HL-60/S4 treated with retinoic acid at 250 ng/mL for 4 days and 3 days (cell line): ENCODE results near the gene DCLRE1C.
"Not testable (repeated sequence)": the region's sequence is repeated elsewhere in the genome, so short reads cannot be mapped to it uniquely, and the experiment has no call there.

Experiments
- in situ Hi-C: fragments of 300-500 bp; cut with MboI; formaldehyde crosslinking; loops from 2 replicates; pipeline ENCODE4 v1.7.0; 2022; ENCODE audit warnings: low sequenced_read_pairs

DCLRE1C gene

DNA sequence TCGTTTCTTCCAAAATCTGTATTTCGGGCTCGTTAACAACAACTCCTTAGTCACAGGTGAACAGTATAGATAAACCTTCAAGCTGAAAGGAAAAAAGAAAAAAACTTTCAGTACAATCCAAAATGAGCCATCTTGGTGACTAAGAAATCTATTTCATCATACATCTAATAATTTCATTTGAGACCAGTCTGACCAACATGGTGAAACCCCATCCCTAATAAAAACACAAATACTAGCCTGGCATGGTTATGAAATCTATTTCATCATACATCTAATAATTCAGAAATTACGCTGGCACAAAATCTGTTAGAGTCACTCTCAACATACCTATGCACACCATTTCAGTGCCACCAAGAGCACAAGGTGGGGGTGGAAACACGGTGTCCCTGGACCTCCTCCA is 8.8 kb downstream of the DCLRE1C start:
- in situ Hi-C loops, result no loop called here

GRCh38 chr10:14942950-14943338 is 11.0 kb downstream of the DCLRE1C start:
- in situ Hi-C loops, result not testable (repeated sequence)

GRCh38 chr10:14942147-14942949 is 11.5 kb downstream of the DCLRE1C start:
- in situ Hi-C loops, result not testable (repeated sequence)

- in situ Hi-C loops, result not testable (repeated sequence)
Observed at GRCh38 chr10:14938971-14939370, 14.9 kb downstream of the DCLRE1C start.

DNA sequence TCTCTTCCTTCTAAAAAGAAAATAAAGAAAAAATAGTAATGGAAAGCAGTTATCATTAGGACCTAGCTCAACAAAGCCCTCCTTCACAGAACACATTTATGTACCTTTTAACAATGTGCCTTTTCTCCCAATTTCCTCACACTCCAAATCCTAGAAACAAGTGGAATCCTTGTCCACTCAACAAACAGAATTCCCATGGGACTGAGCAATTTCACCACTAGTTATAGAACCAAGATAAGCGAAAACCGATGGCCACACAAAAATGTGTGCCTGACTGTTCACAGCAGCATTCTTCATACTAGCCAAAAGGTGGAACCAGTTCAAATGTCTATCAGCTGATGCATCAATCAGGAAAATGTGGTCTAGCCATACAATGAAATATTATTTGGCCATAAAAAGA is 17.3 kb downstream of the DCLRE1C start:
- in situ Hi-C loops, result no loop called here

GRCh38 chr10:14930610-14931009 is 23.3 kb downstream of the DCLRE1C start:
- in situ Hi-C loops, result no loop called here

DNA sequence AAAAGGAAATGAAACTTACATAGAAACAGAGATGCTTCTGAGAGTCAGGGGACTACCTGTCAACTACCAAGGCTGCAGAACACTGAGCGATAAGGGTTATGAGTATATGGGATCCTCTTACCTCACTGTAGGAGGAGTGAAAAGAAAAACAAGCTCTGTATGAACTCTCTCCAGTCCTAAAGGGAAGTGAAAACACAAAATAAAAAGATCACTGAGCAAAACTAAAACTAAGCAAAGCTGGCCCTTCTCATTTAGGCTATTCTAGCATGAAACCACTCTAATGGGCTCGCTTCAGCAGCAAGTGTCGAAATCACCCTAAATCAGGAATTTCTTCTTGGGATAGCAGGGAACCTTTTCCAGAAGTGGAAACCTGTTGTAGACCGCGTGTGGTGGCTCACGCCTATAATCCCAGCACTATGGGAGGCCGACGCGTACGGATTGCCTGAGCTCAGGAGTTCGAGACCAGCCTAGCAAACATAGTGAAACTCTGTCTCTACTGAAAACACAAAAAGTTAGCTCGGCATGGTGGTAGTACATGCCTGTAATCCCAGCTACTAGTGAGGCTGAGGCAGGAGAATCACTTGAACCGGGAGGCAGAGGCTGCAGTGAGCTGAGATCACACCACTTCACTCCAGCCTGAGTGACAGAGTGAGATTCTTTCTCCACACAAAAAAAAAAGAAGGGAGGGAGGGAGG is 27.0 kb downstream of the DCLRE1C start:
- in situ Hi-C loops, result no loop called here

DNA sequence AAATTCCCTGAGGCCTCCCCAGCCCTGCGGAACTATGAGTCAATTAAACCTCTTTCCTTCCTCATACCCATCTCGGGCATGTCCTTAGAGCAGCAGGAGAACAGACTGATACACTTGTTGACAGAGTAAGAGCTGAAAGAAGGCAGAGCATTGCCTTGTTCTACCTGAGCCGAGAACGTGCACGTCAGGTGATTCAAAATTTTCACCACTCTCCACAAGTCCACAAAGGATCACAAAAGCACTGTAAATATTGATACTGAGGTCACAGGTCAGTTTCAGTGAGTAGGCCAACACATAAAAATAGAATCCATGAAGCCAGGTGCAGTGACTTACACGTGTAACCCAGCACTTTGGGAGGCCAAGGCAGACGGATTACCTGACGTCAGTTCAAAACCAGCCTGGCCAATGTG is 27.8 kb downstream of the DCLRE1C start:
- in situ Hi-C loops, result no loop called here

DNA sequence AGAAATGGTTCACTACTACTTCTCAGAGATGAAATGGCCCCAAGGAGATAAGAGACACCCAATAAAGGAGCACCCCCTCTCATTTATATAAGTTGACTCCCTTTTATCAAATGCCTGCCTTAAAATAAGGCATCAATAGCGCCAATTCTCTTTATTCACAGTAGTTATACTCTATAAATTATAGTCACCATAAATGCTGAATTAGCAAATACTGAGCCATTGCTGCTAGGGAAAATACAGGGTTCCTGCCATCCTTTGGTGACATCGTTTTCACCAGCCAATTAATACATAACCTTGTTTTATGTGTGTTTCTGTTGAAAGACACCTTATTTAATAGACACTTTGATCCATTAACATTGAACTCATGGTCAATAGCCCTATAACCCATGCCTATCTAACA is 28.6 kb downstream of the DCLRE1C start:
- in situ Hi-C loops, result no loop called here

- in situ Hi-C loops, result no loop called here
Observed at GRCh38 chr10:14924013-14924412, 29.9 kb downstream of the DCLRE1C start.

GRCh38 chr10:14918964-14919363 is 34.9 kb downstream of the DCLRE1C start:
- in situ Hi-C loops, result no loop called here

DNA sequence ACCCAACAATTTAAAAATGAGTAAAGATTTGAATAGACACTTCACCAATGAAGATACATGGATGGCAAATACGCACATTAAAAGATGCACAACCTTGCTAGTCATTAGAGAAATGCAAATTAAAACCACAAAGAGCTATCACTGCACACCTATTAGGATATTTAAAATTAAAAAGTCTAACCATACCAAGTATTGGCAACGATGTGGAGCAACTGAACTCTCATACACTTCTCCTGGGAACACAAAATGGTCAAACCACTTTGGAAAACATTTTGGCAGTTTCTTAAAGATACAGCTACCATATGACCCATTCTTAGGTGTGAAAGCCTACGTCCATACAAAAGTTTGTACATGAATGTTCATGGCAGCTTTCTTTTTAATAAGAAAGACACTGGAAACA is 36.1 kb downstream of the DCLRE1C start:
- in situ Hi-C loops, result no loop called here

- in situ Hi-C loops, result no loop called here
Observed at GRCh38 chr10:14916600-14916999, 37.3 kb downstream of the DCLRE1C start.

DNA sequence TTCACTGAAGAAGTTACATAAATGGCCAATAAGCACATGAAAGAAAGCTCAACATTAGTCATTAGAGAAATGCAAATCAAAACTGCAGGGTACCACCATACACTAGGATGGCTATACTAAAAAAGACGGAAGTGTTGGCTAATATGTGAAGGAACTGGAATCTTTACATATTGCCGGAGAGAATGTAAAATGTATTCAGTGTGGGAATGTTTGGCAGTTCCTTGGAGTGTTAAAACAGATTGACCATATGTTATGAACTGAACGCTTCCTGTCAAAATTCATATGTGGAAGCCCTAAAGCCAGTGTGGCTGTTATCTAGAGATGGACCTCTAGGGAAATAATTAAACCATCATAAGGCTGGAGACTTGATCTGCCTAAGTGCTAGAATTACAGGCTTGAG is 42.1 kb downstream of the DCLRE1C start:
- in situ Hi-C loops, result no loop called here

DNA sequence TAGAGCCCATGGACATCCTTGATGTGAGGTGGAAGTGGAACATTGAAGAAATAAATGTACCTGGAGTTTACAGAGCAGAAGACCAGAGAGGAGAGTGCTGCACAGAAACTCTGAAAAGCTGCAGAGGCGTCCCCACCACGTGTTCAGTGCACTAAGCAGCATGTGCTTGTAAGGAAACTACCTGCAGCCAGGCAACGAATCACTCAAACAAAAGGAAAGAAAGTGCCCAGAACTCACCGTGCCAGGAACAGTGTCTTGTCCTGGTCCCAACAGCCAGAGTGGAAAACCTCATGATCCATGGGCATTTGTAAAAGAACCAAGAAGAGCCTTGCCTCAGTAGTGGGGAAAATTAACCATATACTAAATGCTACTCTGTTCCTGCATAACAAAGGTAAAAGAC is 42.9 kb downstream of the DCLRE1C start:
- in situ Hi-C loops, result no loop called here

DNA sequence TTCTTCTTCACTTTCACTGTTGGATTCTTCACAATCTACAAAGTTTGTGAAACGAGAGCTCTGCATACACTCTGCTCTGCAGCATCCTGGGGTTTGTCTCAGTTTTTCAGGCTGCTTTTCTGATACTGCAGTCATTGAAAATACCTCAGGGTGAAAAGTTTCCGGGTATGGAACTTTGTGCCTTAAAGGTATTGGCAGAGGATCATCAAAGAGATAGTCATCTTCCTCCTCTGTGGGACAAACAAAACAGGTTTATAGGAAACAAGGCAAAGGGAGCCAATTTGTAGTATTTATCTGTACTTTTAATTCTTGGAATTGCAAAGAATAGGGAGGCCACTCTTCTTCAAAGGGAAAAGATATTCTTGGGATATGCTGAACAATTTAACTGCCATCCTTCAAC is 44.8 kb downstream of the DCLRE1C start:
- in situ Hi-C loops, result no loop called here

DNA sequence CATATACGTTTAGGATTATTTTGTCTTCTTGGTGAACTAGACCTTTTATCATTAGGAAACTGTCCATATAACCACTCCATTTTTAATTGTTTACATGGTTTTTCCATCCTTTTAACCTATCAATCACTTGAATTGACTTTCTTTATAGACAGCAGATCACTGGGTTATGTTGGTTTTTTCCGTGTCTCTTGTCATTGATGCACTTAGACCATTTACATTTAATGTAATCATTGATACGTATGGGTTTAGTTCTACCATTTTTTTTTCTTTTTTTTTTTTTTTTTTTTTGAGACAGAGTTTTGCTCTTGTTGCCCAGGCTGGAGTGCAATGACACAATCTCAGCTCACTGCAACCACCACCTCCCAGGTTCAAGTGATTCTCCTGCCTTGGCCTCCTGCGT is 46.3 kb downstream of the DCLRE1C start:
- in situ Hi-C loops, result not testable (repeated sequence)

GRCh38 chr10:14906765-14907164 is 47.1 kb downstream of the DCLRE1C start:
- in situ Hi-C loops, result no loop called here

GRCh38 chr10:14905890-14906289 is 48.0 kb downstream of the DCLRE1C start:
- in situ Hi-C loops, result no loop called here

GRCh38 chr10:14904864-14905263 is 49.0 kb downstream of the DCLRE1C start:
- in situ Hi-C loops, result no loop called here

DNA sequence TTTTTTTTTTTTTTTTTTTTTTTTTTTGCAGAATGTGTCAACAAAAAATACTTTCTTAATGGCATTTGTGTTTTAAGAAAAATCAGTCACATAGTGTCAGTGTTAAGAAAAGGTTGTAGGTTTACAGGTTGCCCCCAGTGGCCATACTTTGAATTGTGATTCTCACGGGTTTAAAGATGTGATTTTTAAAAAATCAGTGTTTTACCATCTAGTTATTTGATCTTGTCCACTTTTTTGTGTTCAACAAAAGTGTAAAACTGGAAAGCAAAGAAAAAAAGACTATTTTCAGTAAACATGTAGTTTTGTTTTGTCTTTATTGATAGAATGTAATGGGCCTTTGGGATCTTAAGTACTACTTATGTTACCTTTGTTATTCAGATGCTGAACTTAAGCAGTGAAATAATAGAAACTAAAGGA is 49.6 kb downstream of the DCLRE1C start:
- in situ Hi-C loops, result no loop called here

DNA sequence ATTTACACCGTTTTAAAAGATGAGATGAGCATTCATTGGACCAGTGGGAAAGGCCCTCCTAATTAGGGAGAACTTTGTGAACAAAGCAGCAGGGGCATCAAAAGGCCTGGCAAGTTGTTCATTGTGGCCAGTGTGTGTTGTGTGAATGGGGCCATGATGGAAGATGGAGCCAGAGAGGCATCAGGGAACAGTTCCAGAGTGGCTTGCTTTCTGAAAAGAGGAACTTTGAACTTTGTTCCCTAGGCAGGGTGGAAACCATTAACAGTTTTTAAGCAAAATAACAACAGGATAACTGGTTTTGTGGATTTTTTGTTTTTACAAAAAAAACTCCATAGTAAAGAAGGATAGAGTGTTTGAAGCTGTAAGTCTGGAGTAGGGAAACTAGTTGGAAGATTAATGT is 62.7 kb downstream of the DCLRE1C start:
- in situ Hi-C loops, result no loop called here
